Cardiac fibroblast (primary cell): ENCODE results near the gene PGRMC2.
A peak's percentile ranks its signal among the peaks of the same experiment; 100 is the strongest.
"Not testable (repeated sequence)": the region's sequence is repeated elsewhere in the genome, so short reads cannot be mapped to it uniquely, and the experiment has no call there.

Experiments
- DNase-seq, 2 donors: peaks; one replicate each; pipeline versions ENCODE4 v3.0.0 to v3.0.0-alpha.2; 2010; ENCODE audit warnings: low read depth in 2 of 2
- H3K4me3 ChIP-seq, 2 donors: replicated peaks in 1 of 2; 1 replicate in 1 of 2; 2 replicates in 1 of 2; pipeline ENCODE4 v1.5.1; 2011; ENCODE audit warnings: low read depth in 2 of 2, low read length in 2 of 2, mild to moderate bottlenecking in 2 of 2, moderate library complexity in 1 of 2
- TF ChIP-seq, protein P1 (sequence below): IDR thresholded peaks from one replicate; pipeline ENCODE4 v1.5.1; 2011; ENCODE audit warnings: low read depth, mild to moderate bottlenecking, low read length, inconsistent platforms

The PGRMC2 gene

DNA sequence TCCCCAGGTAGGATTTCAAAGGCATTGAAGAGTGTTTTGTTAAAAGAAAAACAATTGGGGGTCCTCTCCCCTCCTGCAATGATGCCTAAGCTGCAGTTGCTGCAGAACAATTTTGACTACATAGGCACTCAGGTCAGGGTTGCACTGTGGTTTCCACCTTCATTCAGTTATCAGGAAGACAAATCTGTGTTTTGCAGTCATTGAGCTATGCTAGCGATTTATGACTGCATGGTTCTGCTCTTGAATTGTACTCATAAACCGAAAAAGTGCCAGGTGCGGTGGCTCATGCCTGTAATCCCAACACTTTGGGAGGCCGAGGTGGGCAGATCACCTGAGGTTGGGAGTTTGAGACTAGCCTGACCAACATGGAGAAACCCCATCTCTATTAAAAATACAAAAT, 29.4 kb downstream of the PGRMC2 start:
- not testable (repeated sequence) for H3K4me3 ChIP-seq, DNase-seq

DNA sequence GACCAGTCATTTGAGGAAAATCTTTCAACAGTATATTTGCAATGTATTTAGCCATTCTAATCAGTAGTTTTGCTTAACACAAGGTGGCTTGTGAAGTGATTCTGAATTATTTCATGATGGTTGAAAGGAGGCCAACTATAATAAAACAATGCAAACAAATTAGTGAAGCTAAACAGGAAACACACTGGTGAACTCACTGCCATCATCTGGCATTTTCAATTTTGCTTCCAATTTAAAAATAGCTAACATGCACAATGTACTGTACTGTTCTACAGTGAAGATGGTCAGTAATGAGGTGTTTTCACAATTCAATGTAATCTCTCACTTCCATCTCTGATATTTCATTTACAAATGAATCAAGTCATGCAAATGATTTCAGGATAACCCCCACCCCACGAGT, 31.1 kb downstream of the PGRMC2 start:
- TF ChIP-seq, protein P1, sequence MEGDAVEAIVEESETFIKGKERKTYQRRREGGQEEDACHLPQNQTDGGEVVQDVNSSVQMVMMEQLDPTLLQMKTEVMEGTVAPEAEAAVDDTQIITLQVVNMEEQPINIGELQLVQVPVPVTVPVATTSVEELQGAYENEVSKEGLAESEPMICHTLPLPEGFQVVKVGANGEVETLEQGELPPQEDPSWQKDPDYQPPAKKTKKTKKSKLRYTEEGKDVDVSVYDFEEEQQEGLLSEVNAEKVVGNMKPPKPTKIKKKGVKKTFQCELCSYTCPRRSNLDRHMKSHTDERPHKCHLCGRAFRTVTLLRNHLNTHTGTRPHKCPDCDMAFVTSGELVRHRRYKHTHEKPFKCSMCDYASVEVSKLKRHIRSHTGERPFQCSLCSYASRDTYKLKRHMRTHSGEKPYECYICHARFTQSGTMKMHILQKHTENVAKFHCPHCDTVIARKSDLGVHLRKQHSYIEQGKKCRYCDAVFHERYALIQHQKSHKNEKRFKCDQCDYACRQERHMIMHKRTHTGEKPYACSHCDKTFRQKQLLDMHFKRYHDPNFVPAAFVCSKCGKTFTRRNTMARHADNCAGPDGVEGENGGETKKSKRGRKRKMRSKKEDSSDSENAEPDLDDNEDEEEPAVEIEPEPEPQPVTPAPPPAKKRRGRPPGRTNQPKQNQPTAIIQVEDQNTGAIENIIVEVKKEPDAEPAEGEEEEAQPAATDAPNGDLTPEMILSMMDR: no peak
- DNase-seq: no peak
- H3K4me3 ChIP-seq: no peak overlapping the region

DNA sequence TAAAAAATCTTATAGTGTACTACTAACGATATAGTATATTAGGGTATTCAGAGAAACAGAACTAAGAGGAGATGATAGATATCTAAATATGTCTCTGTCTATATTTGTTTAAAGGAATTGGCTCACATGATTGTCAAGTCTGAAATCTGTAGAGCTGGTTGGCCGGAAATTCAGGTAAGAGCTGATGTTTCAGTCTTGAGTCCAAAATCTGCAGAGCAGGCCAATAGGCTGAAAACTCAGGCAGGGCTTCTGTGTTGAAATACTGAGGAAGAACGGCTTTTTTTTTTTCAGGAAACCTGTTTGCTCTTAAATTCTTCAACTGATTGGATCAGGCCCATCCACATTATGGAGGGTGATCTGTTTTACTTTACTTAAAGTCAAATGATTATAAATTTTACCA, 31.7 kb downstream of the PGRMC2 start:
- no peak overlapping the region for H3K4me3 ChIP-seq
- DNase-seq: no peak
- TF ChIP-seq, protein P1: no peak

DNA sequence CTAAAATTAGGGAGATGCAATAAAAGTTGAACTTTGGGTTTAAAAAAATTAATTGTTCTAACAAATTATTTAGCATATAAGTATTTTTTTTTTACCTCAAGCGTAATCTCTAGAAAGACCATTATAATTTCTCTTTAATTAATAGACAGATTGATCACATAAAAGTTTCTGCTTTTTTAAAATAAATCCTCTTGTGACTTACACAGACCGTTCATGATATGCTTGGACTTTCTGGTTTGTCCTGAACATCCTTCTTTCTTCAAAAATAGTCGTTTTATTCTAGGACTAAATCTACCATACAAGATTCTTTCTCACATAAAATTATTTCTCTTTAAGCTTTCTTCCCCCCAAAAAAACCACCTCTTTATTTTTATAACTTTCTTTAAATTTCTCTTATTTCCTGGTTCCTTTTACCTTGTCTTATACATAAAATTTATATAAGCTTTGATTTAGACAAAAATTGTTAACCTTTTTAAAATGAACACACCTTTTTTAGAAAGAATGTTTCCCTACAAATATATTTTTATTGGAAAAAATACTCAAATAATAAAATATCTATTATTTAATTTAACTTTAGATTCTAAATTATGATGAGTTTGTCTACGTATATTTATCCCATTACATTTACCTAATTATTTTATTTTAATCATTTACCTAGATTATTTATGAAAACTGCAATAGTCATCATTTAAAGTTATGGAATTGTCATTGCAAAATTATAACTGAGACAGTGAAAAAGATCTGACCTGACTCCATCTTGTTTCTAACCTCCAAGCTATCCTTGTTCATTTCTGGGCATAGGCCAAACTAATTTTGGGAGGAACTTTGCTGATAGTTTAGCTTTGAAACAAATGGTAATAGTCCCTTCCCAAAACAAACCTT, 37.6 kb downstream of the PGRMC2 start:
- TF ChIP-seq, protein P1: no peak
- no peak overlapping the region for H3K4me3 ChIP-seq
- DNase-seq: peak in 1 of 2 donors; percentile 20

DNA sequence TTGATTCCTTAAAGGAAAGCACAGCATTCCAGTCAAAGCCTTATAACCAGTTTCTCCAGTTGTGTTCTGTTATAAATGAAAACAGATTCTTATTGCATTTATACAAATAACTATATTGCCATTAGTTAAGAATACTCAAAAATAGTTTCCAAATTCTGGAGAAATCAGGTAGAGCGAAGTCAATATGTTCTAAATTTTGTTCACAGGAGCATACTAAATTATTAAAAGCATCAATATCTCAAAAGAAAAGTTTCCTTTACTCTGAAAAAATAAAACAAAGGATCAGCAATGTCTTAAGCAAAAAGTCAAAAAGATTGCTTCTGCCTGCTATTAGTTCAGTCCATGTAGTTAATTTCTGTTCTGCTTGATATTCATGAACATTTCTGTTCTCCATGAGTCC, 39.7 kb downstream of the PGRMC2 start:
- H3K4me3 ChIP-seq: no peak overlapping the region
- TF ChIP-seq, protein P1: no peak
- DNase-seq: no peak

DNA sequence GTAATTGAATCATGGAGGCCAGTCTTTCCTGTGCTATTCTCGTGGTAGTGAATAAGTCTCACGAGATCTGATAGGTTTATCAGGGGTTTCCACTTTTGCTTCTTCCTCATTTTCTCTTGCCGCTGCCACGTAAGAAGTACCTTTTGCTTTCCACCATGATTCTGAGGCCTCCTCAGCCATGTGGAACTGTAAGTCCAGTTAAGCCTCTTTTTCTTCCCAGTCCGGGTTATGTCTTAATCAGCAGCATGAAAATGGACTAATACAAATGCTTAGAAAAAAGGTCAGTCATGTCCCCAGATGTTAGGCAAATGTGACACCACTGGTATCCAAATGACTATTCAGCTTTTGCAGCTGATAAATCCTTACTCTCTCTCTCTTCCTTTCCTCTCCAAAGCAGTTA, 42.2 kb downstream of the PGRMC2 start:
- H3K4me3 ChIP-seq, DNase-seq: not testable (repeated sequence)

DNA sequence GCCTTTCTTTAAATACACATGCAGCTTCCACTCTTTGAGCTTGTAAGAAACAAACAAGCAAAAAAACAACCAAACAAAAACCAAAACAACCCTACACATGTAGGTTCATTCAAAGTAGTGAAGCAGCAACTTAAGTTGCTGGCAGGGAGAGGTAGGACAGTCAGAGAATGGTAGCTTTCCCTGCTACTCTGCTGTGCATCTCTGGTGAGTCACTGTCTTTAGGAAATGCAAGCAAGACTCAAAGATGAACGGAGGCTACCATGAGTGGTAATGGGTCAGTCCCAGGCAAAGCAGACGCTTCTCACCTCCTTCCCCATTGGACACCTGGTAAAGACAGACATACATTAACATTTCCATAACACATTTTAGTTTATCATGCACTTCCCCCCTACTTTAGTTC, 43.2 kb downstream of the PGRMC2 start:
- no peak overlapping the region for H3K4me3 ChIP-seq
- TF ChIP-seq, protein P1: no peak
- peak in 1 of 2 donors; percentile 63 for DNase-seq

DNA sequence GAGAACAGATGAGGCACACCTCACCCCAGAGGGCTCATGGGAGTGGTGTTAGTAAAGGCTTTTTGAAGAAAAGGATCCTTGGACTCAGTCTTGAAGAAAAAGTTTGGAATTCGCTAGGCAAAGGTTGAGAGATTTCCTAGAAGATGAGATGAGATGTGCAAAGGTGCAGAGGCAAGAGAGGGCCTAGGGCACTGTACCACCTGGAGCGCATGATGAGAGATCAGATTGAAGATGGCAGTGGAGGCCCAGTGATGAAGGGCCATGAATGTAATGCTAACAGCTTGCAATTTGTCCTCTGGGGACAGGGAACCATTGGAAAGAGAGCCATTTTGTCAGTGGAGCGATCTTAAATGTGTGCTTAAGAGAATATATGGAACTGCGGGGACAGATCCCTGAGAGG, 45.0 kb downstream of the PGRMC2 start:
- DNase-seq: no peak
- TF ChIP-seq, protein P1: no peak
- H3K4me3 ChIP-seq: no peak overlapping the region
